Psoas muscle (tissue), 8 donors: ENCODE measurements around the gene HS6ST3. TPM values are rescaled to one million over a fixed set of nuclear protein-coding genes. Genes with fewer than 3 reads are reported as not detected.

Experiments
- ATAC-seq, 4 donors: fragments of 200-7000 bp; cut with Tn5 transposase; one replicate each; pipeline ENCODE4 v1.9.1; 2020; ENCODE audit warnings: moderate library complexity in 3 of 4, mild to moderate bottlenecking in 2 of 4
- DNase-seq, 2 donors: peaks; one replicate each; pipeline ENCODE4 v3.0.0-alpha.2; 2020
- H3K27ac ChIP-seq: fragments of 200-600 bp; one replicate; pipeline ENCODE4 v1.8.0; 2022
- H3K27me3 ChIP-seq, 3 donors: fragments of 200-600 bp in 1 of 3; one replicate each; pipeline versions ENCODE4 v1.6.1 to v1.8.0; 2013 to 2022; ENCODE audit warnings: low read length in 2 of 3, mild to moderate bottlenecking in 2 of 3, moderate library complexity in 1 of 3; ENCODE audit not compliant: insufficient read depth in 3 of 3
- H3K36me3 ChIP-seq, 2 donors: fragments of 200-600 bp in 1 of 2; one replicate each; pipeline versions ENCODE4 v1.6.1 to v1.8.0; 2013 to 2022; ENCODE audit warnings: low read depth in 1 of 2, mild to moderate bottlenecking in 1 of 2, moderate library complexity in 1 of 2; ENCODE audit not compliant: insufficient read depth in 1 of 2
- H3K4me1 ChIP-seq: fragments of 200-600 bp; one replicate; pipeline ENCODE4 v1.8.0; 2022
- H3K4me3 ChIP-seq: fragments of 200-600 bp; one replicate; pipeline ENCODE4 v1.8.0; 2022; ENCODE audit warnings: mild to moderate bottlenecking
- H3K9me3 ChIP-seq: fragments of 200-600 bp; one replicate; pipeline ENCODE4 v1.8.0; 2022
- WGBS, 3 donors: extraction: QIAGEN DNeasy Blood & Tissue Kit; methylation state at CpG; one replicate each; pipeline versions ENCODE4 v1.1.6 to v1.1.7; 2013; 5-methylcytosine and 5-hydroxymethylcytosine counted together
- intact Hi-C, 2 donors: fragments of 100-400 bp; cut with DNase I; formaldehyde crosslinking; loops; one replicate each; pipeline versions ENCODE4 v1.11.0 to v1.14.2; 2022
- polyA plus RNA-seq, 3 donors: library from polyadenylated mRNA; stranded (reverse); fragments of 200-250 nt; gene quantifications; one replicate each; pipeline ENCODE4 v1.2.3, GENCODE V29; 2013
- total RNA-seq, 4 donors: library from RNA; stranded (reverse); fragmentation: NEBNext Ultra II Directional in 2 of 4; extraction: Animal tissue kit (Norgen Biotek cat#: 25700) in 2 of 4; gene quantifications; one replicate each; pipeline versions ENCODE4 v1.2.1 to v1.2.4, GENCODE V29; 2021 to 2023
- TF ChIP-seq, protein P1 (sequence below): fragments of 200-600 bp; IDR thresholded peaks from one replicate; pipeline ENCODE4 v1.8.0; 2022; ENCODE audit warnings: antibody characterized with exemption
- donor health status: healthy with polysubstance abuse.
- donor health status: DM: no; HTN: no; CAD: no; lungs with moderate emphysema.
- donor health status: Bipolar disorder and iron deficiency.
- donor health status: healthy.
- donor health status: DM: yes; HTN: yes; CAD: no.
- donor health status: DM: no; HTN: no; CAD: no.
- donor health status: DM: no; HTN: no; CAD: no.
- donor health status: DM: yes; HTN: yes; CAD: no.

The HS6ST3 gene
- total and polyA plus RNA-seq, 7 donors = 0.01 to 0.58 (median 0.10) TPM

DNA sequence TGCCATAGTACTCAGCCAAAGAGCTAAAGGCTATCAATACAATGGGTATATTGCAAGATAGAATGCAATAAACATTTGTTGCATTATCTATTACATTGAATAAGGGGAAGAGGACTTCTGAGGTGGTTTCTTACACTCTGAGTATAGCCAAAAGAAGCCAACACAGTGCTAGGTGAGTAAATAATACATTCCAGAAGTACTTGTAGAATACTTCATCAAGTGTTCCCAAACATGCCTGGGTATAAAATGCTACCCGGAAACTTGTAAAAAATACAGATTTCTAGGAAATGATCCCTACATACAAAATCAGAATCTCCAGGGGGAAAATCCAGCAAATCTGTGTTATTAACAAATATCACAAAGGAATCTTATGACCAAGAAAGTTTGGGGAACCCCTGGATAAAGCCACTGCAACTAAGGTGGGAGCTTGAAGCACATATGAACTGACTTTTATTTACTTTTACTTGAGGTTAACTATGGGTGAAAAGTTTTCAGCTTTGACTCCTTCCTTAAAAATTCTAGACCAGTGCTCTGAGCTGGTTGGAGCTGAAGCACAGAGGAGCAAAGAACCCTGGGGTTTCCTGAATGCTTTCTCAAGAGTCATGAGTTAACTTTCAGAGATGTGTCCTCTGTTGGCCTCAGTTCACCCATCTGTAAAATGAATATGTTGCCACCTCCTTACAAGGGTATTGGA is 768.4 kb downstream of the HS6ST3 start:
- no peak overlapping the region for H3K4me3 ChIP-seq
- H3K27ac ChIP-seq = no peak overlapping the region
- H3K36me3 ChIP-seq = no peaks in the 10 kb centered on the region
- DNase-seq (no peak), ATAC-seq (no peak)
- WGBS, 3 donors = 95 to 97% (median 97%) methylated on average over 1 of the region's 1 CpG
- H3K9me3 ChIP-seq = no peaks in the 10 kb centered on the region
- no peaks in the 10 kb centered on the region for H3K27me3 ChIP-seq
- intact Hi-C loops = no loop called here
- TF ChIP-seq, protein P1, sequence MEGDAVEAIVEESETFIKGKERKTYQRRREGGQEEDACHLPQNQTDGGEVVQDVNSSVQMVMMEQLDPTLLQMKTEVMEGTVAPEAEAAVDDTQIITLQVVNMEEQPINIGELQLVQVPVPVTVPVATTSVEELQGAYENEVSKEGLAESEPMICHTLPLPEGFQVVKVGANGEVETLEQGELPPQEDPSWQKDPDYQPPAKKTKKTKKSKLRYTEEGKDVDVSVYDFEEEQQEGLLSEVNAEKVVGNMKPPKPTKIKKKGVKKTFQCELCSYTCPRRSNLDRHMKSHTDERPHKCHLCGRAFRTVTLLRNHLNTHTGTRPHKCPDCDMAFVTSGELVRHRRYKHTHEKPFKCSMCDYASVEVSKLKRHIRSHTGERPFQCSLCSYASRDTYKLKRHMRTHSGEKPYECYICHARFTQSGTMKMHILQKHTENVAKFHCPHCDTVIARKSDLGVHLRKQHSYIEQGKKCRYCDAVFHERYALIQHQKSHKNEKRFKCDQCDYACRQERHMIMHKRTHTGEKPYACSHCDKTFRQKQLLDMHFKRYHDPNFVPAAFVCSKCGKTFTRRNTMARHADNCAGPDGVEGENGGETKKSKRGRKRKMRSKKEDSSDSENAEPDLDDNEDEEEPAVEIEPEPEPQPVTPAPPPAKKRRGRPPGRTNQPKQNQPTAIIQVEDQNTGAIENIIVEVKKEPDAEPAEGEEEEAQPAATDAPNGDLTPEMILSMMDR = no peak
- no peaks in the 10 kb centered on the region for H3K4me1 ChIP-seq

DNA sequence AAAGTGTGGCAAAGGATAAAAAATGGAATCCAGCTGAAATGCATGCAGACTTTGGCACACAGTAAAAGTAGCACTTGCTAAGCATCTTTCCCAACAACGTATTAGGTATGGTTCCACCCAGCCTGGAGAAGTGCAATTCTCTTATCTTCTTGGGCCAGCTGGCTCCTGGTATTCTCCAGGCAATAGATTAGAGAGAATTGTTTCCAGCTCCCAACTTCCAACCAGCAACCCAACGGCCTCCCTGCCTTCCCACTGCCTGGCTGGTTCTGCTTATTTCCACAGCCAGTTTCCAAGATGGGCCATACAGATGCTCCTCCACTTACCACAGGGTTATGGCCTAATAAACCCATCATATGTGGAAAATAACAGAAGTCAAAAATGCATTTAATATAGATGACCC is 771.0 kb downstream of the HS6ST3 start:
- Histone ChIP-seq H3K27ac (no peak overlapping the region), H3K4me1 (no peaks in the 10 kb centered on the region), H3K36me3 (no peaks in the 10 kb centered on the region), H3K9me3 (no peaks in the 10 kb centered on the region), H3K27me3 (no peaks in the 10 kb centered on the region), H3K4me3 (no peak overlapping the region)
- TF ChIP-seq, protein P1 = no peak
- 9 to 21% (median 9%) methylated on average over 2 of the region's 2 CpGs for WGBS, 3 donors
- intact Hi-C loops = no loop called here
- DNase-seq (no peak), ATAC-seq (no peak)

DNA sequence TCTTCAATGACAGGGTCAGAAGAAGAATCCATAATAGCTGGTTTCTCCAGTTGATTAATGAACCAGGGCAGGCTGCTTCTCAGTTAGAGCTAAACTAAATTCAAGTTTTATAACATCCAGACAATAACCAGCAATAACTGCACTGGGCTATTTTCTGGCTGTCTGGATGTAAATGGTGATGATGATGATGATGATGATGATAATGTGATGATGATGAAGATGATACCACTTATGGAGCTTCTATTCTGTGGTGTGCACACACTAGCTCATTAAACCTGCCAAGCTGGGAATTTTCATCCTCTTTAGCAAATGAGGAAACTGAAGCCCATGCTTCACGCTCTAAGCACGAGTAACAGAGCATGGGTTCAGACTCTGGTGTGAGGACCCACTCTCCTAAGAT is 772.2 kb downstream of the HS6ST3 start:
- Histone ChIP-seq H3K36me3 (no peaks in the 10 kb centered on the region), H3K9me3 (no peaks in the 10 kb centered on the region), H3K27me3 (no peaks in the 10 kb centered on the region), H3K4me3 (no peak overlapping the region), H3K27ac (no peak overlapping the region), H3K4me1 (no peaks in the 10 kb centered on the region)
- intact Hi-C loops = no loop called here
- ATAC-seq (no peak), DNase-seq (no peak)
- 75 to 79% (median 77%) methylated on average over 2 of the region's 2 CpGs for WGBS, 3 donors
- TF ChIP-seq, protein P1 = no peak

DNA sequence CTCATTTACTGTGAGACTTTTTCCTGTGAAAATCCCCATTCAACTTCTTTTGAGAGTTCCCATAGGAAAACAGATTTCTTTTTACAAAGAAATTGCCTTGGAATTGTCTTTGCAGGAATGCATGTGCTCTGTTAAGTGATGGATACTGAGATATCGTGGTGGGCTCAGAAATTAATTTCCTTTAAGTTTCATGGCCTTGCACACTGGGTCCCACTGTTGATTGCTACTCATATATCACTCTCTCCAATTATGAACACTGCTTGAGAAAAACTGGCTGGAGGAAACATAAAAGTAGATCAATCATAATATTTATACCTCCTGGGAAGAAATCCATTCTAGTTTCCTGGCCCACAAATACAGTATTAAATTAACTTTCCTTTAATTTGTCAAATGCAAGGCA is 773.1 kb downstream of the HS6ST3 start:
- Histone ChIP-seq H3K4me3 (no peak overlapping the region), H3K36me3 (no peaks in the 10 kb centered on the region), H3K4me1 (no peaks in the 10 kb centered on the region), H3K27me3 (no peaks in the 10 kb centered on the region), H3K27ac (no peak overlapping the region), H3K9me3 (no peaks in the 10 kb centered on the region)
- WGBS, 3 donors = 48 to 67% (median 66%) methylated on average over 1 of the region's 1 CpG
- intact Hi-C loops = no loop called here
- ATAC-seq = no peak
- DNase-seq = no peak
- TF ChIP-seq, protein P1 = no peak

DNA sequence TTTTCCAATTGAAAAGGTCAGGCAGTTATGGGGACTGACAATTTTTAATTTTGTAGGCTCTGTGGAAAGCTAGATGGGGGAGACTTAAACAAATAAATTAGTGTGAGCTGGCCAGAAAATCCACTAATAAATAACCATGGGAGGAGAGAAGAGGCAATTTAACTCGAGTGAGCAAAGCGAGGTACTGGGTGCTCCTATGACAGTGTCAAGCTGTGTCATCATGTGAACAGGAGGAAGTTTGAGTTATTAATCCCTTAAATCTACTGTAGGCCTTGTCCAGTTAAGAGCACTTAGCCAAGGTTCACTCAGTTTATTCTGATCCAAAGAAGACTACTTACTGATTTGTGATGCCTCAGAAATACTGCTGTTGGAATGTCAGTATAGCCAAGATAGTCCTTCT is 781.6 kb downstream of the HS6ST3 start:
- intact Hi-C loops = no loop called here
- Histone ChIP-seq H3K4me3 (no peak overlapping the region), H3K27ac (no peak overlapping the region), H3K36me3 (no peaks in the 10 kb centered on the region), H3K9me3 (no peaks in the 10 kb centered on the region), H3K4me1 (no peaks in the 10 kb centered on the region), H3K27me3 (no peaks in the 10 kb centered on the region)
- TF ChIP-seq, protein P1 = no peak
- 43 to 56% (median 51%) methylated on average over 2 of the region's 2 CpGs for WGBS, 3 donors
- ATAC-seq (no peak), DNase-seq (no peak)
